NCI-H2227 treated with DMSO at 0.1 percent for 48 hours (cell line): ENCODE results near the gene ATF4.
"Not testable (repeated sequence)": the region's sequence is repeated elsewhere in the genome, so short reads cannot be mapped to it uniquely, and the experiment has no call there.

Experiments used
- DNase-seq: peaks from one replicate; lab custom pipeline; 2025; lab: John Stamatoyannopoulos, UW

Gene ATF4

GRCh38 chr22:39489094-39490068, 31.0 kb upstream of the ATF4 start:
- no peak for DNase-seq

- DNase-seq = peak; percentile 68
Observed at GRCh38 chr22:39490135-39490798, 30.1 kb upstream of the ATF4 start.

DNA sequence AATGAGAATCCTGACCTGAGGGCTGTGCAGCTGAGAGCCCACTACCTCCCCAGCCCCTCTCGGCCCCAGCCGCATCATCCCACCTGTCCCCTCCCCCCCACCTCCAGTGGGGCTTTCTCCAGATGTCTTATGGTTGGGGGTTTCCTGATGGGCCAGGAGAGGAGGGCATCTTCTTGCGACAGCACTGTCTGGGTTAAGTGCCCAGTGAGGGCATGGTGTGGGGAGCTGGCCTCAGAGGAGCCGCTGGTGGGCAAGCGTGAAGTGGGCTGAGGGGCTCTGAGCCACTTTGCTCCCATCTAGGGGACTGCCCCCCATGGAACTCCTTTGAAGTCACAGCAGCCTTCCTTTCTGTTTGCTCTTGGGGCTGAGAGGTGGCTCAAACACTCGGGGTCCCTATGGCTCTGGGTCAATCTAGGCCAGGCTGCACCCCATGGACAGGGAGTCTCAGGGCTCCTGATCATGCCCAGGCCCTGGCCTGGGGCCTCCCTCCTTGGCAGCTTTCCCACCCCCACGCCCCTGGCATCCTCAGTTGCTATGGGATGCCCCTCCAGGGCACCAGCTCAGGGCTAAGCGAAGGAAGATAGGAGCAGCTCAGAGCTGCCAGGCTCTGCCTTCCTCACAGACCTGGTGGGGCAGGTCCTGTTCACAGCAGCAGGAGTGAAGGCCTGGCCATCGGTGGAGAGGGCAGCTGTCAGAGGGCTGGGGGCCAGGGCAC, 29.2 kb upstream of the ATF4 start:
- DNase-seq = no peak

GRCh38 chr22:39491696-39492095, 28.7 kb upstream of the ATF4 start:
- no peak for DNase-seq

DNA sequence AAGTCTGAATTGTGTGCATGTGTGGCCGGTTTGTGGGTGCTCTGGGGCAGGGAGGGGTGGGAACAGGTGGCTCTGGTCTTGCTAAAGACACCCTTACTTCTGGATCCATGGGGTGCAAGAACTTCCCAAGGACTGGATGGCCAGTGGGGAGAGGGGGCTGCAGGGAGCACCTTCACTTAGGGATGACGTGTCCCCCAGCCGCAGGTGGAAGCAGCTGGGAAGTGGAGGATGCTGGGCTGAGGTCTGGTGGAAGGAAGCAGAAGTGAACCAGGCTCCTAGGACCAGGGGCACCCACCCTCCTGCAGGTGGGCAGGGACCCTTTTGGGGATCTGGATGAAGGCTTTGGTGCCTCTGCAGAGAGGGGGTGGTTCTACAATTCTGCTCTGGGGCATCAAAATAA, 28.2 kb upstream of the ATF4 start:
- no peak for DNase-seq

DNA sequence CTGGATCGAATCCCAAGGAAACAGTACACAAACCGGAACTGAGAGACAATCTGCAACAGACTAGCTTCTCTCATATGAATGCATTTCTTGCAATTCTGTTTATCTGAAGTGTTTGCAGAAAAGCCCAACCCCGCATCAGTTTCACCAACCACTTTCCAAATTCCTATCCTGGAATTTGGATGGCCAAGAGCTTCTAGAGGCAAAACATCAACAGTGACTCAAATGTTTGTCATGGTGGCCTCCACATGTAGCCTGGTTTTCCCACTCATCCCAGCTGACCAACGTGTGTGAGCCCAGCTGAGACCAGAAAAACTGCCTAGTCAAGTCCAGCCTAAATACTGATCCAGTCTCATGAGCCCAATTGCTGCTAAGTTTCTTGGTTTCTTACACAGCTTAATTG, 26.6 kb upstream of the ATF4 start:
- DNase-seq = no peak

DNA sequence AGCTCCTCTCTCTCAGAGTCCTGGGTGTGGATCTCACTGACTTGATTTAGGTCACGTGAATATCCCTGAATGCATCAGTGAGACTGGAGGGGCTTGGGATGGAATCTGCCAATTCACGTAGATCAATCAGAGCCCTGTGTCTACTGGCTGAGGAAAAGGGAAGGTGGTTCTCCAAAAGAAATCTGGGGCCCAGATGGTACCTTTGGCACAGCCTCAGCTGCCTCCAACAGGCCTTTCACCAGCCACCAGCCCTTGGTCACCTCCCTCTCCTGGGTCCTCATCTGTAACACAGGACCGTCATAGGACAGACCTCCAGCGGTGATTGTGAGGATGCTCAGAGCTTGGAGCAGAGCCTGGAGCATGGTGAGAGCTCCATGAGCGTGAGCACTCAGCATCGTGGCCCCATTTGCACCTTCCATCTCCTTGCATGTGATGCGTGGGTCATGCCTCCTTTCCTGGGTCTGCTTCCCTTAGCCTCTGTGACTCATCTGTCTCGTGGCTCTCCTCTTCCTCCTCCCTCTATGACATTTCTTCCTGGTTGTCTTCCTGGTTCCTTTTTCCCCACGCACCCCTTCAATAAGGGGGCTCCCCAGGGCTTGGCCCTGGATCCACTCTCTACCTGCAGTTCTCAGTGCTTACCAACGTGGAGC, 25.8 kb upstream of the ATF4 start:
- no peak for DNase-seq

GRCh38 chr22:39496131-39496838, 24.1 kb upstream of the ATF4 start:
- DNase-seq = peak; percentile 52

GRCh38 chr22:39497429-39497828, 22.9 kb upstream of the ATF4 start:
- DNase-seq = no peak

GRCh38 chr22:39498368-39498767, 22.0 kb upstream of the ATF4 start:
- peak; percentile 69 for DNase-seq

DNA sequence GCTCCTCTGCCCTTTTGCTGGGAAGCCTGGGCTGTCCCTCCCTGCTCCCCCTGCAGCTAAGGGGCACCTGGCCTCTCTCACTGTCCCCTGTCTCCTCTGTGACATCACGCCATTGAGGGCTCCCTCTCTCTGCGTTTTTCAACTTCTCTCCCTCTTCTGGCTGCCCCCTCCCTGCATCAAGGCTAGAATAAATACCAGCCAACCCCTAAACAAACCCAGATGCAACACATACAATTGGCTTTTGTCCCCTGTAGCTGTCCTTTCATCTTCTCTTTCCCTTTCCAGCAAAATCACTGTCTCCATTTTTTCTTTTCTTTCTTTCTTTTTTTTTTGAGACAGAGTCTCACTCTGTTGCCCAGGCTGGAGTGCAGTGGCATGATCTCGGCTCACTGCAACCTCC, 21.6 kb upstream of the ATF4 start:
- DNase-seq = no peak

GRCh38 chr22:39500101-39500500, 20.3 kb upstream of the ATF4 start:
- no peak for DNase-seq

DNA sequence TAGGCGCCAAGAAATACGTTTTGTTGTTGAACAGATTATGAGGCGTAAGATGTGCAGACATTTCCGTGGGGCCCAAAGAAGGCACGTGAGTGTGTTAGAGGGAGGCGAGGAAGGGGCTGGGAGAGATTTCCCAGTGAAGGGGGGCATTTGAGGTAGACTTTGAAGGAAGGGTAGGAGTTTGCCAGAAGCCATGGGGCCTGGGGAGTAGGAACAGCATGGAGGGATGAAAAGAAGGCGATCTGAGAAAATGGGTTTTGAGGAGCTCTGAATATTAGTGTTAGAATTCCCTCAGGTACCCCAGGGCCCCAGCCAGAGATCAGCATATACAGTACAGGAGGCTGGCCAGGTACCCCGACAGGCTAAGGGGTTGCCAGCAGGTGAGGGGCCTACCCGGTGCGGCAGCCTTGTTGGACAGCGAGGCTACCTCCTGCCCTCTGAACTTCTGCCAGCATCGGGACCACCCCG, 18.7 kb upstream of the ATF4 start:
- no peak for DNase-seq

DNA sequence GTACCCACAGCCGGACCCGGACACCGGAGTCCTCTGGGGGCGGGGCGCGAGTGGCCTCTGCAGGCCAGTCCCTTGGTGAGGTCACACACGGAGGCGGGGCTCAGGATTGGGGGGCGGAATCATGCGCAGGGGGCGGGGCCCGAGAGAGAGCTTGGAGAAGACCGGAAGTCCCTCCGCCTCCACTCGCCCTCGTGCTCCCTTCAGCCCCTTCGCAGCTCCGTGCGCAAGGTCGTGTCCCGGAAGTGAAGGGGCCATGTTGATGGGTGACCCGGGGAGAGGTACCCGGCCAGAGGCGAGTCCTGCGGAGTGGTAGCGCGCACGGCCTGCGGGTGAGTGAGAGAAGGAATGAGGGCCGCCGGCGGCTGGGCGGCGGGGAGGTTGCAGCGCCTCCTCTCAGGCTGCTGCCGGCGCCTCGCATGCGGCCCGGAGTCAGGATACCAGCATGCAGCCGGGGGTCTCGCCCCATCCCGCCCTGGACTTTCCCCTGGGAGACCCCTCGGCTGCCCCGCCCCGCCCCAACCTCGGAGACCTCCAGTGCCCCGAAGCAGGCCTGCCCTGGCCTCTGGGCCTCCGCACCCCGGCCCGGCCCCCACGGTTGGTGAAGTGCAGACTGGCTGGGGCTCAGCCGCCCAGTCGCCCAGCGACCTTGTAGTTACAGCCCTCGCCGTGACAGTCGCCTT, 18.1 kb upstream of the ATF4 start, which contains the start of gene MIEF1:
Gene MIEF1, plus strand, starts transcription at position 182 of the 680 bp plus-strand sequence. CDS start 9,005 bp downstream, outside the sequence.
- DNase-seq = peak; percentile 66

DNA sequence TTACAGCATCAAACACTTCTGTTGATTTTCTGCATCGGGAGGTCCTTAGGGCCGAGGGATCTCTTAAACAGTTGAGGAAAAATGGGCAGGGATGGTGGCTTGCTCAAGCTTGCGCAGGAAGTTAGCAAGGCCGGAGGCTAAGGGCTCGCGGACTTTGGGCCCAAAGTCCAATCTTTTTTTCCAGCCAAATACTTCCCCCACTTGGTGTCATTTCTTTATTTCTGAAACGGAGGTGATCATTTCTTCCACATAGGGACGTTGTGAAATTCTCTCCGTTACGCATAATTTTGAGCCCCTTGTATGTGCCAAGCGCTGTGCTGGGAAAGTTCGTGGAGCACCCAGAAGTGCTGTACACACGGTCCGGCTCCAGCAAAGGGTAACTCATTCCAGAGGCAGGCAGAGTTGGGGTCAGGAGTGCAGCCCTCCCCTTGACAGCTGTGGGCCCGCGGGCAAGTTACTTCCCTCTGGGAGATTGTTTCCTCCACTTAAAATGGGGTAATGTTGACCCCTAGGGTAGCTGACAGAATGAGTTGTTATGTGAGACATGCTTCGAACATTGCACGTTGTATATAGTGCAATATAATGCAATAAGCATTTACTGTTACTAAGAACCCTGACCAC, 17.5 kb upstream of the ATF4 start:
- DNase-seq = no peak

GRCh38 chr22:39503630-39504029, 16.7 kb upstream of the ATF4 start:
- DNase-seq = no peak

DNA sequence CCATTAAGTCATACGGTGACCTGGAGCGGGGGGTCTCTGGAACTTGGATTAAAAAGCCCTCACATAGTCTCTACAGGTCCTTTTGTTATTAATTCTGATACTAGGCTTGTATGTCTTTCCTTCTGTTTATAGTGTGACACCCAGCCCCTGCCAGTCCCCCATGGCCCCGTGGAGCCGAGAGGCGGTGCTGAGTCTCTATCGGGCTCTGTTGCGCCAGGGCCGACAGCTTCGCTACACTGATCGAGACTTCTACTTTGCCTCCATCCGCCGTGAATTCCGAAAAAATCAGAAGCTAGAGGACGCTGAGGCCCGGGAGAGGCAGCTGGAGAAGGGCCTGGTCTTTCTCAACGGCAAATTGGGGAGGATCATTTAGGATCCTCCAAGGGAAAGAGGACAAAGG, 16.3 kb upstream of the ATF4 start:
- no peak for DNase-seq

- not testable (repeated sequence) for DNase-seq
Observed at GRCh38 chr22:39507021-39507420, 13.3 kb upstream of the ATF4 start.

DNA sequence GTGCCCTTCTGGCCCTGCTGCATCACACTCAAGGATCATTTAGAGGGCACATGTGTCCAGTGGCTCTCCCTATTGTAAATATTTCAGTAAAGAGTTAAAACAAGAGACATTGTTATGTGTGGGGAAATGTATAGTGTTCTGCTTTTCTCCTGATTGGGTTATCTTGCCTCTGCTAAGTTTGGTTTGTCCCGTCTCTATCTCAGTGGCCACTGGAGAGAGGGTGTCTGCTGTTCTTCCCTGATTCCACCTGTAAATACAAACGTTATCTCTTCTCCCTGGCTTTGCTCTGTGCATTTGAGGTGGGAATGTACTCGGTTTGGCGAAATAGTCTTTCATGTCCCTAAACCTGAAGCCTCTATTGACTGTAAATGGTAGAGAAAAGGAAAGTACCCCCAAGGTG, 12.0 kb upstream of the ATF4 start:
- DNase-seq = no peak

DNA sequence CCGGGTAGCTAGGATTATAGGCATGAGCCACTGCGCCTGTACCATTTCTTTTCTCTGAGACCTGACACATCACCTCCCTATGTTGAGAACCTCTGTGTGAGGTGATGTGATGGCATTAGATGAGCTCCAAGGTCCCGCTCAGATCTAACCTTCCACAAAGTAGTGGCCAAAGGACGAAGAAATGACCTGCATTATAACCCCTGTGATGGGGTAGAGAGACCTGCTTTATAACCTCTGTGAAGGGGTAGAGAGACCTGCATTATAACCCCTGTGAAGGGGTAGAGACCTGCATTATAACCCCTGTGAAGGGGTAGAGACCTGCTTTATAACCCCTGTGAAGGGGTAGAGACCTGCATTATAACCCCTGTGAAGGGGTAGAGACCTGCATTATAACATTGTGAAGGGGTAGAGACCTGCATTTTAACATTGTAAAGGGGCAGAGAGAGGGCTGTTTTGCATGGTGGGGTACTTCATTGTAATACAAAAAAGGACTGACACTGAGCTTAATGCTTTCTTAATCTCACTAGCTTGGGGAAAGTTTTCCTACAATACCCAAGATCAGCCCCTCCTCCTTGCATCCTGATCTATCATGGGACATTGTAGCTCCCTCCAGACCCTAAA, 9.7 kb upstream of the ATF4 start:
- DNase-seq = no peak
